ENCODE results near the gene SIAH3. TPM values are rescaled to one million over a fixed set of nuclear protein-coding genes. Genes with fewer than 3 reads are reported as not detected.

The SIAH3 gene
- total RNA-seq, 3 donors from 2014 or later (not counting 1 experiment from before 2014, with no cell fraction given): not detected

GRCh38 chr13:45781553-45782326, 69.8 kb downstream of the SIAH3 start:
- H3K27ac Mint-ChIP-seq: no peak overlapping the region
- no peaks in the 10 kb centered on the region for H3K36me3 Mint-ChIP-seq
- WGBS (ENCODE audit: insufficient coverage): 70% methylated on average over 14 of the region's 14 CpGs
- H3K9me3 ChIP-seq (ENCODE audit: control insufficient read depth, insufficient read depth, low read length): no peaks in the 10 kb centered on the region
- peaks cover 8 to 27% of the 10 kb centered on the region in 2 donors for H3K27me3 Mint-ChIP-seq (ENCODE audit: low read depth in 2 of 2)
- TF ChIP-seq CTCF (IDR thresholded peaks at IDR 0.05): no peak
- H3K4me1 ChIP-seq (ENCODE audit: control insufficient read depth, insufficient read depth, low read length): no peaks in the 10 kb centered on the region
- no peak for ATAC-seq
- no peak overlapping the region for H3K4me3 Mint-ChIP-seq
- no peaks in the 10 kb centered on the region for H3K27me3 ChIP-seq (ENCODE audit: control insufficient read depth, insufficient read depth, low read length)
- H3K9me3 Mint-ChIP-seq: no peaks in the 10 kb centered on the region
- no peaks in the 10 kb centered on the region for H3K4me1 Mint-ChIP-seq
- H3K36me3 ChIP-seq (ENCODE audit: control insufficient read depth, insufficient read depth, low read length): no peaks in the 10 kb centered on the region
- intact Hi-C loops (cut with micrococcal nuclease): no loop called here
- H3K27ac ChIP-seq (ENCODE audit: low read length): no peak overlapping the region
- H3K4me3 ChIP-seq (ENCODE audit: low read length): no peak overlapping the region
- DNase-seq: no peak

GRCh38 chr13:45779901-45780300, 71.7 kb downstream of the SIAH3 start:
- Mint-ChIP-seq H3K36me3 (no peaks in the 10 kb centered on the region), H3K9me3 (no peaks in the 10 kb centered on the region), H3K4me1 (no peaks in the 10 kb centered on the region), H3K4me3 (no peak overlapping the region), H3K27me3 (ENCODE audit: low read depth in 2 of 2) (peaks cover 7 to 13% of the 10 kb centered on the region in 2 donors), H3K27ac (no peak overlapping the region)
- no peak for TF ChIP-seq CTCF (IDR thresholded peaks at IDR 0.05)
- H3K36me3 ChIP-seq (ENCODE audit: control insufficient read depth, insufficient read depth, low read length): no peaks in the 10 kb centered on the region
- intact Hi-C loops (cut with micrococcal nuclease): no loop called here
- WGBS (ENCODE audit: insufficient coverage): 90% methylated on average over 5 of the region's 5 CpGs
- no peaks in the 10 kb centered on the region for H3K9me3 ChIP-seq (ENCODE audit: control insufficient read depth, insufficient read depth, low read length)
- H3K4me3 ChIP-seq (ENCODE audit: low read length): no peak overlapping the region
- H3K4me1 ChIP-seq (ENCODE audit: control insufficient read depth, insufficient read depth, low read length): no peaks in the 10 kb centered on the region
- no peak for DNase-seq
- no peak for ATAC-seq
- H3K27me3 ChIP-seq (ENCODE audit: control insufficient read depth, insufficient read depth, low read length): no peaks in the 10 kb centered on the region
- H3K27ac ChIP-seq (ENCODE audit: low read length): no peak overlapping the region

DNA sequence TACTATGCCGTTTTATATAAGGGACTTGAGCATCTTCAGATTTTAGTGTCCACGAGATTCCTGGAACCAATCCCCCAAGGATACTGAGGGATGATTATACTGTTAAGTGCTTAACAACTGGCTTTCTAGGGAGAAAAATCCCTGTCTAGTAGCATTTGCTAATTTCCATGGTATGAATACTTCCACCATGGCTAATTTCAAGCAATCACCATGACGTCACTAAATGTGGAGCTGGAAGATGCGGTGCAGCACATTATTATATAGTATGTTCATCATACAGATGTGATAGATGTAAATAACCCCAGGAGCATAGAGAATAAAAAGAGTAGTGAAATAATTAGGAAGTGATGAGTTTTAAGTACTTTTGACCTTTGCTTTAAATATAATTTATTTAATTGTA, 72.7 kb downstream of the SIAH3 start:
- Mint-ChIP-seq H3K9me3 (no peaks in the 10 kb centered on the region), H3K27me3 (ENCODE audit: low read depth in 2 of 2) (peaks cover 8 to 9% of the 10 kb centered on the region in 2 donors), H3K27ac (no peak overlapping the region), H3K4me3 (no peak overlapping the region), H3K4me1 (no peaks in the 10 kb centered on the region), H3K36me3 (no peaks in the 10 kb centered on the region)
- Histone ChIP-seq H3K9me3 (ENCODE audit: control insufficient read depth, insufficient read depth, low read length) (no peaks in the 10 kb centered on the region), H3K4me1 (ENCODE audit: control insufficient read depth, insufficient read depth, low read length) (no peaks in the 10 kb centered on the region), H3K27me3 (ENCODE audit: control insufficient read depth, insufficient read depth, low read length) (no peaks in the 10 kb centered on the region), H3K27ac (ENCODE audit: low read length) (no peak overlapping the region), H3K4me3 (ENCODE audit: low read length) (no peak overlapping the region), H3K36me3 (ENCODE audit: control insufficient read depth, insufficient read depth, low read length) (no peaks in the 10 kb centered on the region)
- 46% methylated on average over 2 of the region's 4 CpGs for WGBS (ENCODE audit: insufficient coverage)
- DNase-seq: no peak
- intact Hi-C loops (cut with micrococcal nuclease): no loop called here
- TF ChIP-seq CTCF (IDR thresholded peaks at IDR 0.05): no peak
- ATAC-seq: no peak

DNA sequence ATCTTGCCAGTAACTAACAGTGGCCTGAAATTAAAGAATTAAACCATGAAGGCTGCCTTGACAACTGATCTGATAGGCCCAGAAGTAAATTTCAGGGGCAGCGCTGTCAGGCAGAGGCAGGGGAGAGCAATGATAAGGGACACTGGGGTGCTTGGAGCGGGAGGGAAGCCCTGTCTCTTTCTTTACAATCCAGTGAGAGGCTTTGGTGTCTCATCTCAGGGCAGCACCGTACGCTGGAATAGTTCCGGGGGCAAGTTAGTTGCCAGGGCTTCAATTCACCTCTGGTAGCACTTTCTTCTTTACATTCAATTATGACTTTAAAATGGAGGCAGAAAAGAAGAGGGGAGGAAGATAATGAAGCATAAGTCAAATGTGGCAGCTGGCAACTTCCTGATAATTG, 74.8 kb downstream of the SIAH3 start:
- intact Hi-C loops (cut with micrococcal nuclease): no loop called here
- Mint-ChIP-seq H3K4me1 (no peaks in the 10 kb centered on the region), H3K27ac (no peak overlapping the region), H3K27me3 (ENCODE audit: low read depth in 2 of 2) (peaks cover 8 to 9% of the 10 kb centered on the region in 2 donors), H3K4me3 (no peak overlapping the region), H3K36me3 (no peaks in the 10 kb centered on the region), H3K9me3 (no peaks in the 10 kb centered on the region)
- no peak overlapping the region for H3K4me3 ChIP-seq (ENCODE audit: low read length)
- H3K27me3 ChIP-seq (ENCODE audit: control insufficient read depth, insufficient read depth, low read length): no peaks in the 10 kb centered on the region
- no peaks in the 10 kb centered on the region for H3K4me1 ChIP-seq (ENCODE audit: control insufficient read depth, insufficient read depth, low read length)
- DNase-seq: no peak
- no peaks in the 10 kb centered on the region for H3K9me3 ChIP-seq (ENCODE audit: control insufficient read depth, insufficient read depth, low read length)
- no peak for ATAC-seq
- WGBS (ENCODE audit: insufficient coverage): 90% methylated on average over 5 of the region's 5 CpGs
- no peak for TF ChIP-seq CTCF (IDR thresholded peaks at IDR 0.05)
- H3K27ac ChIP-seq (ENCODE audit: low read length): no peak overlapping the region
- no peaks in the 10 kb centered on the region for H3K36me3 ChIP-seq (ENCODE audit: control insufficient read depth, insufficient read depth, low read length)

Data from natural killer cell (primary cell).